CD4-positive, alpha-beta T cell treated with Interleukin-1 beta for 1 hour (primary cell): ENCODE results near the gene RFT1.

Experiments
- DNase-seq, 2 donors: peaks; one replicate each; pipeline ENCODE4 v3.0.0-alpha.2; 2020 to 2022

Gene RFT1, protein sequence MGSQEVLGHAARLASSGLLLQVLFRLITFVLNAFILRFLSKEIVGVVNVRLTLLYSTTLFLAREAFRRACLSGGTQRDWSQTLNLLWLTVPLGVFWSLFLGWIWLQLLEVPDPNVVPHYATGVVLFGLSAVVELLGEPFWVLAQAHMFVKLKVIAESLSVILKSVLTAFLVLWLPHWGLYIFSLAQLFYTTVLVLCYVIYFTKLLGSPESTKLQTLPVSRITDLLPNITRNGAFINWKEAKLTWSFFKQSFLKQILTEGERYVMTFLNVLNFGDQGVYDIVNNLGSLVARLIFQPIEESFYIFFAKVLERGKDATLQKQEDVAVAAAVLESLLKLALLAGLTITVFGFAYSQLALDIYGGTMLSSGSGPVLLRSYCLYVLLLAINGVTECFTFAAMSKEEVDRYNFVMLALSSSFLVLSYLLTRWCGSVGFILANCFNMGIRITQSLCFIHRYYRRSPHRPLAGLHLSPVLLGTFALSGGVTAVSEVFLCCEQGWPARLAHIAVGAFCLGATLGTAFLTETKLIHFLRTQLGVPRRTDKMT

DNA sequence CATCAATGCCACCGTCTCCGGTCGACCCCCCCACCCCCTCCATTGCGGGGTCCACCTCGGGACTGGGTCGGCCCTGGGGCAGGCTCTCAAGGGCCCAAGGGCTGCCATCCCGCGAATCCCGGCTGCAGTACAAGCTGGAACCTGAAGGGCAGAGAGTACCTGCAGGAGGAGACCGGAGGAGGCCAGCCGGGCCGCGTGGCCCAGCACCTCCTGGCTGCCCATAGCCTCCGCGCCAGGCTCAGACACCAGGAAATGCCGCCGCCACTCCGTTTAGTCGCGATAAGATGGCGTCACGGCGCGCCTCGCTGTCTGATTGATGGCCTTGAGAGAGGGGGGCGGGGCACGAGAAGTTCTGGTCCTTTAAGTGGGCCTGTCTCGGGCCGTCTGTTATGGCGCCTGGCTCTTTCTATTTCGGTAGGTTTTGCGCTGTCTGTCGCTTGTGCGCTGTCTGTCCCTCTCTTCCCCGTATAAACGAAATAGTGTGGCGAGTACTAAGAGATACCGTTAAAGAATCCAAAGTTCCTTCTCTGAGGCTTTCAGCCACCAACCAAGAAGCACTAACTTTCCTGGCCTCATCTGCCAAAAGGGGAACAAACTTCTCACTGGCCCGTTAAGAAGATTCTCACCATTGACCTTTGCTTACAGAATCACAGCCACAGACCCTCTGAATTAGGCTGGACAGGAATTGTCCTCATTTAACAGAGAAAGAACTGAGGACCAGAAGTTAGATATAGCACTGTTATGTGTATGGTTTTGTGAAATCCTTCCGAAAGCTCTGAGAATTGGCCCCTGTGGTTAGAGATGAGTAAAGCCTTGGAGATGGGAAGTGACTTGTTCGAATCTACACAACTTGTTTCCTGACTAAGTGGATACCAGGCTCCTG lies at the start of gene RFT1:
Gene RFT1, minus strand, starts transcription at position 257 of the 883 bp plus-strand sequence. Its CDS starts 35 bp downstream, at position 222.
- DNase-seq = peak; percentile 96 to 97

DNA sequence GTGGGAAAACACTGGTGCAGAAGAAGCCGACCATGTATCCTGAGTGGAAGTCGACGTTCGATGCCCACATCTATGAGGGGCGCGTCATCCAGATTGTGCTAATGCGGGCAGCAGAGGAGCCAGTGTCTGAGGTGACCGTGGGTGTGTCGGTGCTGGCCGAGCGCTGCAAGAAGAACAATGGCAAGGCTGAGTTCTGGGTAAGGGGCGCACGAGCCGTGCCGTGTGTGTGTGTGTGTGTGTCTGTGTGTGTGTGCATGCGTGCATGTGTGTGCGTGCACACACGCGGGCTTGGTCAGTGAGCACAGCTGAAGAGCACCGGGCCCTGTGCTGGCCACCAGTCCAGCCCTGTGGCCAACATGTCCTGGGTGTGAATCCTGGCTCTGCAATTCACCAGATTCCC lies 49.3 kb upstream of the RFT1 start:
- DNase-seq = no peak

DNA sequence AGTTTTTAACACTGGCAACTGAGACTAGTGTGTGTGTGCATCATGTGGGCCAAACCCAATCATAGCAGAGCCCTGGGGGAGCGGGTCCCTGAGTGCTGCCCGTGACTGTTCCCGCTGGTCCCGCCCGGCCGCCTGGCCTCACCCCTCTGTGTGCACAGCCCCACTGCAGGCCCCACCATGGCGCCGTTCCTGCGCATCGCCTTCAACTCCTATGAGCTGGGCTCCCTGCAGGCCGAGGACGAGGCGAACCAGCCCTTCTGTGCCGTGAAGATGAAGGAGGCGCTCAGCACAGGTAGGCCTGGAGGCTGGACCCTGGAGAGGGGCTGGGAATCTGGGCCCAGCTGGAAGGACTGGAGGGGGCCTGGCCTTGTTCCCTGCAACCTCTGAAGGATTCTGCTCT lies 48.0 kb upstream of the RFT1 start:
- DNase-seq = no peak

DNA sequence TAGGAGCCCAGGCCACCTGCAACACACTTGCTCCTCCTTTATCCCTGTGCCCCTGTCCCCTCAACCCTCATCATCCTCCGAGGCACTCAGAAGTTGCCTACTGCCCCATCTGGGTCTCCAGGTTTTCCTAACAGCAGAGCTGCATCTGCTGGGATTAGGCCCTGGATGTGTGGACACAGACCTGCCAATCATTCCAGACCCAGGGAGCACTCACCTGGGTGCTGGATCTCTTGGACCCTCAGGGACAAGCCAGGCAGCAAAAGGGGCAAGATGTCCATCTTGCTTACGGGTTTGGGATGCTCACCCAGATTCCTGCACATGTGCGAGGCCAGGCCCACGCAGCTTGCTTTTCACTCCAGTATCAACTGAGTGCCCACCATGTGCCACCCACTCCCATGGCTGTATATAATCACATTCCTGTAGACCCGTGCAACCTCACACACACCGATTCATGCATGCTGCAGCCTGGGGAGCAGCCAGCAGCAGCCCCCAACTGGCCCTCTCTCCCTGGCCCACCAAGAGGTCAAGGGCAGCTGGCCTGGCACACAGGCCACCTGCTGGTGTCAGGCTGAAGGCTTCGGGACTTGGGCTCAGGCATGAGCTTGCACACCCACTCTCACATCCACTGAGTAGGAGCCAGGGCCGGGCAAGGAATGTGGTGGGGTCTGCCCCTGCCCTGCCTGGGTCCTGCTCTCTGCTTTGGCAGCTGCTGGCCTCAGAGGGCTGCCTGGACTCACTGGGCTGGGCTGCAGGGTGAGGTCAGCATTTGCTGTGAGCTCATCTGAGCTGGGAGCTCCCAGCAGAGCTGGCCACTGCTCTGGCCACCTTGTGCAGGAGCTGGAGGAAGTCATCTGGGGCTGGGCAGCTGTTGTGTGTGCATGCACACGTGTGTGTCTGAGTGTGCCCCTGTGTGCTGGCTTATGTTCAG lies 45.6 kb upstream of the RFT1 start:
- no peak for DNase-seq

DNA sequence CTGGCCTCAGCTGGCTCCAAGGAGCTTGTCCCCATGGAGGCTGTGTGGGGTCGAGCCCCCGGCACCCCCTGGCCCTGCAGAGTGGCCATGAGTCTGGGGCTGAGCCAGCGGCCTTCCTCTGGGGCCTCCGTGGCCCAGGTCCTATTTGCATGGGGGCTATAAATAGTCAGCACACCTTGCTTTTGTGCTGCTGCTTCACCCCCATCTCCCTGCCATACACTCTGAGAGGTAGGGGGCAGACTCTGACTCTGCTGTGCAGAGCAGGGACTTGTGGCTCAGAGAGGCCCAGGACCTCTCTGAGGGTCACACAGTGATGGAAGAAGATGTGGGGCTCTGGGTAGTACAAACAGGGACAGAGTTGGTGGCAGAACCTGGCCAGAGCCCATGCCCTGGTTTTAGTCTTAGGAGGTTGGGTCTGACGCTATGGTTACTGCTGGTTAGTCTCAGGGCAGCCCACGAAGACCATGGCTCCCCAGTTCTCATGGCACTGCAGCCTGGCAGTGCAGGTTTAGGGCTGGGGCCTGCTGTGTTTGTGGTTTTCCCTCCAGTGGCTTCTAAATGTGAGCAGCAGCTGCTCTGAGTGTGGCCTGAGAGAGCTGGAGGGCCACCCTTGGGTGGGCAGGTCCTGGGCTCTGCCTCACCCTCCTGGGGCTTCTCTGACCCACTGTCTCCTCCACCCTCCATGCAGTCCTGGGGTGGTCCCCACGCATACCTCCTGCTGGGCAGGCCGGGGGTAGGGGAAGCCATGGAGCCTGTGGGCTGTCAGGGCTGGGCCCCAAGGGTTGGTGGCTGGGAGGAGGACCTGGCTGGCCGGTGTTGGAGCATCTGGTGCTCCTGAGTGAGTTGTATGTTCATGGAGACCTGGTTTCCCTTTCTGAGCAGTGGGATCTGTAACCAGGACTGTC lies 44.4 kb upstream of the RFT1 start:
- no peak for DNase-seq

DNA sequence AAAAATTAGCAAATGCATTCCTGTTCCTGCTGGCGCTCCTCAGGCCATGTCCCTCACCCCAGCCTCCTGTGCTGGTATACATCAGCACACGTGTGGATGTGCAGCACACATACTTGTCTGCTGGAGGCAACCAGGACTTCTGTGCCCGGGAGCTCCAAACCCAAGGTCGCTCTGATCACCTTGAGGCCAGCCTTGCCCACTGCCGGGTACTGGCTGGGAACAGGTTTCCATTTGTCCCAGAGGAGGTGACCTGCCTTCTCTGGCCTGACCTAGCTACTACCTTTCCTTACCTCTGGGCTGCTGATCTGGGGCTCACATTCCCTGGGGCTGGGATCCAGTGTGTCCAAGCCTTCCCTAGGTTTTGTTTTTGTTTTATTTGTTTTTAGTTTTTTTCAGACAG lies 42.9 kb upstream of the RFT1 start:
- no peak for DNase-seq

DNA sequence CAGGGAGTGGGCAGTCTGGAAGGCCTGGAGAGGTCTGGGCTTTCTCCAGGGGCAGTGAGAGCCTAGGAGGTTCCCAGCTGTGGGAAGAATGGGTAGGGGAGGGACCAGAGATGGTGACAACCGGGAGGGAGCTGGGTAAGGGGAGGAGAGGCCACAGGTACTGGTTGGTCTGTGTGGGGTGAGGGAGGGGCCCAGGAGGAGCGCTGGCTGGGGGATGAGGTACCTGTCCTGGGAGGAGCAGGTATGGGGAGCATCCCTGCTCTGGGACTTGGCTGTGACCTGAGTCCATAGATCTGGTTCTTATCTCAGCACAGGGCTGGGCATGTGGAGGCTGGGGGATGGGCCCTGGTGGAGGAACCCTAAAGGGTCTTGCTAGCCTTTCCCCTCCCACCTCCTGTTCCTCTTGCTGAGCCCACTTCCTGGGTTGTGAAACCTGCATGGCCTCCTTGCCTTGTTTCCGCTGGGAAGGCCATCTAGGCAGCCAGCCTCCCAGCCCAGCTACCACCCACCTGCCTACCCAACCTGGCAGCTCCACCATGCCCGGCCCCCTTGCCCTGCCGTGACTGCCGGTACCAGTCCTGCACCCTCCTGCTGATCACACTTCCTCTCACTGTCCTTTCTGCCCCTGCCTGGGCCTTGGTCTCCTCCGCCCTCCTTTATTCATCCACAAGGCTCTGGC lies 41.7 kb upstream of the RFT1 start:
- no peak for DNase-seq

DNA sequence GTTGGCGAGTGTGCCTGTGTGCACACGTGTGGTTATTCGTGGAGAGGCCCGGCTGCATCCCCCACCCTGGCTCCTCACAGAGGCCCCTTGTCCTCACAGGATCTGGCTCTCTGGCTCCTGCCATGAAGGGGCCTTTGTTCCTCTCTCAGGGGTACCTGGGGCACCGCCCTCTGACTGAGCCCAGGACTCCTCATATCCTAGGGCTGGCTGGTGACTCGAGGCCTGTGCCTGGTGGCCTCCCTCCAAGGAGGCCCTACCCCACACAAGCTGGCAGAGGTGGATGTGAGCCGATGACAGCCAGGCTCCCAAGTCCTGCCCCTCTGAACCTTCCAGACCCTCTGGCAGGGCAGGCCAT lies 40.8 kb upstream of the RFT1 start:
- DNase-seq = no peak

DNA sequence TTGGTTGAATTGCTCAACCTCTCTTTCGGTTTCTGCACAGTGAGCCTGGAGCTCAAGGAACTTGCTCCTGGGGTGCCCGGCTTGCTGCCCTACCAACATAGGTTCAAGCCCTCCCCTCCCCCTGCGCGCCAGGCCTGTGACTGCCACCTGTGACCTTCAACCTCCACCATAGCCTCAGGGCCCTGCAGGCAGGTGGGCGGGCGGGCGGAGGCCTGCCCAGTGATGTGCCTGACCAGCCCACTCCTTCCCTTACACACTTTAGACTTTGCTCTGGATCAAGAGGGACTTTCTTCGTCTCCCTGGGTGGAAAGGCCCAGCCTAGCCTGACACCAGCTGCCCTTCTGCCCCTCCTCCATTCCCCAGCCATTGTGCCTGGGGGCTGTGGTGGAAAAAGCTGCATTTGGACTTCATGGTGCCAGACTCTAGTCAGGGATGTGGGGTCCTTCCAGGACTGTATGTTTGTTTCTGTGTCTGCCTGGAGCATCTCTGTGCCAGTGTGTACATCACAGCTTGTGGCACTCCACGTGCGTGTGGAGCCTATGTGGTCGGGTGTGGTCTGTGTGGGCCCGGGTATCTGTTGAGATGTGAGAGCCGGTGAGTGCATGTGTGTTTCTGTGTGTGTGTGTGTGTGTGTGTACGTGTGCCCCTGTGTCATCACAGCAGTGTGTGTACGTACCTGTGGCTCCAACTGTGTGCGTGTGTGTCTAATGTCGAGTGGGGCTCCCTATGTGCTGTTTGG lies 40.3 kb upstream of the RFT1 start:
- DNase-seq = peak; percentile 23 to 47

DNA sequence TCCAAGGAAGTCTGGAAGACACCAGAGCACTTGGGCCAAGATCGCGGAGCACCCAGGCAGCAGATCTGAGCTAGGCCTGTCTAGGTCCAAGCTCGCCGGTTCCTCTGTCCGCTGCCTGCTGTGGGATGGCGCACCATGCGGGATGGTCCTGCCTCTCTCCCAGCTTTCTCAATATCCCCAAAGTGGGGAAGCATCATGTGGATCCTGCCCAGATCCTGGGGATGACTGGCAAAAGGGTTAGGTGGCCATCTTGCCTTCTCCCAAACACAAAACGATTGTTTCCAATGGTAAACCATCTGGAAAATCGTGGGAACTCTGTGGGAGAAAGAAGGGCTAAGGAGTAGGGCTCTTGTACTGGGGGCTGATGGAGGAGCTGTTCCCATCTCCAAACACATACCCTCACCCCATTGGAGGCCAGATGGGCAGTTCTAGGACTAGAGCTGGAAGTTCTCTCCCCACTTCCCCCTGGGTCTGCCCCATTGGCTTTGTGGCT lies 39.6 kb upstream of the RFT1 start:
- DNase-seq = no peak

DNA sequence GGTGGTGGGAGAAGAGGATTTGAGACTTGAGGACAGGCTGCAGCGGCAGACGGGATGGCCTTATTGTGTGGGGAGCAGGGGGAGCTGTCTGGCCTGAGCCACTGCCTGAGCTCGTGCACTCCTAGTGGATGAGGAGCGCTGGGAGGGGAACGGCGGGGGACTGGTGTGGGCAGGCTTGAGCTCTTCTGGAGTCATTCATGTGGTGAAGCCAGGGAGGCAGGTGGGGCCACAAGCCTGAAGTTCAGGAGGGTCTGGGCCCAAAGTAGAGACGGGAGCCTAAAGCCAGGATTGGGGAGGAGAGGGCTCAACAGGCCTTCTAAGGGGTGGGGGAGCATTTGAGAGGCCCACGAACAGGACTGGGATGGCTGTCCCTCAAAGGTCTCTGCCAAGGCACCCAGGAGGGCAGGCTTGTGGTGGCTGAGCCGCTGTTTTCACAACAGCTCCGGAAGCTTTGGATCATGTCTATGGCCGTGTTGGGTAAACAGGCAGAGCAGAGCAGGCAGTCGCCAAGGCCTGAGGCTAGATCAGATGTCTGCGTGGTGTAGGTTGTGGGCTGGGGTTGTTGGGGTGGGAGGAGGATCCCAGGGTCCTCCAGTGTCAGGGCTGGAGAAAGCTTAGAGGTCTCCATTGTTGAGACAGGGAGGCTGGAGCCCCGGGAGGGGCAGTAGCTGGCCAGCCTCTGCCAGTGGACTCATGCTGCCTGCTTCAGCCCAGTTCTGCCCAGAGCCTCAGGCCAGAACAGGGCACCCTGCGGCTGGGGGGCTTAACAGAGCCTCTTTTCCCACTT lies 39.0 kb upstream of the RFT1 start:
- no peak for DNase-seq

DNA sequence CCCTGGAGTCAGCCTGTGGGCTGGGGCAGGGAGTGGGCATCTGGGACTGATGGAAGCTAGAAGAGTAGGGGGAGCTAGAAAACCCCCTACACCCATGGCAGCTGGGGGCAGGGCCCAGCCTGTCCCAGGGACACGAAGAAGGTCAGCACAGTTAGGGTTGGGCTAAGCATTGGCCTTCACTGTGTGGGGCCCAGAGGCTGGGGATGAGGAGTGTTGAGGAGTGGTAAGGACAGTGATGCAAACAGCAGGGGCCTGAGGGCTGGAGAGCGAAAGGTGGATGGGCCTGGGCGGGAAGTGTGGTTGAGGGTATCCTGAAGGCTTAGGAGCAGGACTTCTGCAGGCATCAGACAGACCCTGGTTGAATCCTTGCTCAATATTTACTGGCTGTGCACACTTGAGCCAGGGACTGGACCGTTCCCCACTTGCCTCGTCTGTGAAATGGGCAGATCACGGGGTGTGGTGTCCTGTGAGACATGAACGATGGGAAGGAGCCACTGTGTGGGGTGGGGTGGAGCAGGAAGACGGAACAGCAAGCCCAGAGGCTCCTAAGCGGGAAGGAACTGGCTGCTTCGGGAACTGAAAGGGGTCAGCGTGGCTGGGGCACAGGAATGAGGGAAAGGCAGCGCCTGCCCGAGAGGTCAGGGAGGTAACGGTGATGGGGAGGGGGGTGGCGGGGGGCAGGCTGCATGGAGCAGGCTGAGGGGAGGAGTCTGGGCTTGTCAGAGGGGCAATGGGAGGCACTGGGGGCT lies 38.1 kb upstream of the RFT1 start:
- no peak for DNase-seq

DNA sequence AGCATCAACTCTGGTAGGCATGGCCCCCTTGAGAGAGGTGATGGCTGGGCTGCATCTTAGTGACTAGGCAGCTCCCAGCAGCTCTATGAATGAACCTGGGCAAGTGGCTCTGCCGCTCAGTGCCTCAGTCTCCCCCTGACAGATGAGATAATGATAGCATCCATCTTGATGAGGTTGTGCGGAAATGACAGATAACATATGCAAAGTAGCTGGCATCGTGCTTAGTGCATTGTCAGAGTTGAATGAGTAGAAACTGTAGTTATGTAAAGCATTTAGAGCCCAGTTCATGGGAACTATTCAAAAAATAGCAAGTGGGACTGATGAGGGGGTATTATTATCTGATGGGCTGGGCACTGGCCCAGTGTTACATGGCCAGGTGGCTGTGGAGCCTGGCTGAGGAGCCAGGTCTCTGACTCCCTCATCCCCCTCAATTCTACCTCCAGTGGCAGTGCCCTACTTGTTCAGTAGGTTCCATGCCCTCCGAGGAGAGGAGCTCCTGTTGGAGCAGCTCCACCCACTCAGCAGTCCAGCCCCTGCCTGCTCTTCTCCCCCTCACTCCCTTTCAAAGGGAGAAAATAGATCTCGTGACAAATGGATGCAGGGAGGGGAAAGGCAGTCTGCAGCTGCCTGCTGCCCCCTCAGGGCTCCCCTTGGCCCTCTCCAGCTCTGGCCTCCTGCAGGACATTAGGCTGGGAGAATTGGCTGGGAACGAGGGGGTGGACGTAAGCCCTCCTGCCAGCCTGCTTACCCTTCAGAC lies 37.4 kb upstream of the RFT1 start:
- no peak for DNase-seq

DNA sequence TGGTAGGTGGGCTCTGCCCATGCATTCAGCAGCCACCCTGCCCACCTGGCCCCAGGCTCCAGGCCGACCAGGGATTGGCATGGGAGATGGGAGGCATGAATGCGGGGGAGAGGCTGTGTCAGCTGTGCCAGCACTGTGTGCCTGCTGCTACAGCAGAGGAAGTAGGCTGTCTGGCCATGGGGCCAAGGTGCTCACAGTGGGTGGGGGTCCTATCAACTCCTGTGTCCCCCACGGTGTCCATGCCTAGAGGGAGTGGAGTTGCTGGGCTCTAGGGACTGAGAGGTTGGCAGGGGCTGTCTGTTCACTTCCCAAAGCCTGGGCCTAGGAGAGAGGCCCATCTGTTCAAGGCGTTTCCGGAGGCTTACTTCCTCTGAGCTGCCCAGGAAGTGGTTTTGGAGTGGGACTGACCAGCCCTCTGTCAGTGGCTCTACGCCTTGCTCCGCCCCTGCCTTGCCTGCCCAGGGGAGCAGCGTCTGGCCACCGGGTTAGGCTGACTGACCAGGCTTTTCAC lies 36.6 kb upstream of the RFT1 start:
- DNase-seq = peak in 1 of 2 donors; percentile 54

DNA sequence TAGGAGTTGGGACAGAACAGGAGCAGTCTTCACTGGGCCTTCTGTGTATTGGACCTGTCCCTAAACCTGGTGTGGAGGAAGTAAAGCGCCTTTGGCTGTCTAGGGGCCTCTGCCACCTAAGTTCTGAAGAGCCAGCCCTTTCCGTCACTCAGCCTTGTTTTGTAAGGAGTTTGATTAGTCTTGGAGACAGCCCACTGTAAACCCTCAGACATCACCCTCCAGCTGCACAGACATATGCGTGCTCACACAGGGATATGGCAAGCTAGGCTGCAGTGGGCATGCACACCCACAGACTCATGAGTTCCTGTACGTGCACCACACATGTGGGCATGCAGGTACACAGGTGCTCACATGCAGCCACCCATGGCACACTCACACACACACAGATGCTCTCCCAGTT lies 36.0 kb upstream of the RFT1 start:
- no peak for DNase-seq

DNA sequence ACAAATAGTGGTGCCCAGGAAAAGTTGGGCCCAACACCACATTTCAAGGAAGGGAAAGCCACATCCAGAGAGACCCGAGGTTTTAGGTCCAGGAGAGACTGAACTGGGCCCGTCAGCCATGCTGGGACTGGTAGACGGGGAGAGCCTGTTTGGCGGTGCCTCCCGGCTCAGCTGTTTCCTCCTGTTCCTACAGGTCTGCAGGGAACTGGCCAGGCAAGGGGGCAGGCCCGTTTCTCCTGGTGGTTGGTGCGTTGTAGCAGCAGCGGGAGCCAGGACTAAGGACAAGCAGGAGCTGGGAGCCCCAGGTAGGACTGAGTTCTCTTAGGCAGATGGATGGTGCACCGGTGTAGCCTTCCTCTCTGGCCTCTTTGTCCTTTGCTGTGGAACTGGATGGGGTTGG lies 34.7 kb upstream of the RFT1 start:
- DNase-seq = no peak
